SK-N-SH treated with all-trans-retinoic acid at 6 μM for 48 hours (cell line): ENCODE measurements around the gene NAA38.

Experiments
- ATAC-seq: fragments of 200-7000 bp; cut with Tn5 transposase; 3 replicates; pipeline ENCODE4 v1.9.1; 2020; ENCODE audit warnings: mild to moderate bottlenecking, moderate library complexity
- CSDC2 ChIP-seq: fragments of 250-450 bp; sonication (Bioruptor Pico); IDR thresholded peaks from 2 replicates; pipeline ENCODE4 v1.5.0; 2020; ENCODE audit warnings: mild to moderate bottlenecking, moderate library complexity
- ESRRG ChIP-seq: fragments of 250-450 bp; sonication (Bioruptor Pico); IDR thresholded peaks from 2 replicates; pipeline ENCODE4 v1.6.1; 2021; ENCODE audit warnings: mild to moderate bottlenecking
- GLIS3 ChIP-seq: fragments of 250-450 bp; sonication (Bioruptor Pico); IDR thresholded peaks from 2 replicates; pipeline ENCODE4 v1.5.0; 2020; ENCODE audit warnings: mild to moderate bottlenecking, moderate library complexity
- ISL1 ChIP-seq: fragments of 250-450 bp; sonication (Bioruptor Pico); IDR thresholded peaks from 2 replicates; pipeline ENCODE4 v2.1.2; 2022; ENCODE audit warnings: mild to moderate bottlenecking, moderate library complexity
- PPARA ChIP-seq: fragments of 250-450 bp; sonication (Bioruptor Pico); IDR thresholded peaks from 2 replicates; pipeline ENCODE4 v1.5.0; 2020; ENCODE audit warnings: mild to moderate bottlenecking, borderline replicate concordance
- RARB ChIP-seq: fragments of 250-450 bp; sonication (Bioruptor Pico); IDR thresholded peaks from 2 replicates; pipeline ENCODE4 v1.8.0; 2021; ENCODE audit warnings: mild to moderate bottlenecking, moderate library complexity
- SNAI2 ChIP-seq: fragments of 250-450 bp; sonication (Bioruptor Pico); IDR thresholded peaks from 2 replicates; pipeline ENCODE4 v1.5.0; 2020; ENCODE audit warnings: mild to moderate bottlenecking, moderate library complexity
- TCF4 ChIP-seq: fragments of 250-450 bp; sonication (Bioruptor Pico); IDR thresholded peaks from 2 replicates; pipeline ENCODE4 v1.8.0; 2021; ENCODE audit warnings: mild to moderate bottlenecking, moderate library complexity, borderline replicate concordance
- TOX ChIP-seq: fragments of 250-450 bp; sonication (Bioruptor Pico); IDR thresholded peaks from 2 replicates; pipeline ENCODE4 v1.8.0; 2021; ENCODE audit warnings: mild to moderate bottlenecking, moderate library complexity, borderline replicate concordance
- ZC3H10 ChIP-seq: fragments of 250-450 bp; sonication (Bioruptor Pico); IDR thresholded peaks from 2 replicates; pipeline ENCODE4 v1.5.1; 2021; ENCODE audit warnings: mild to moderate bottlenecking, moderate library complexity
- ZFP3 ChIP-seq: fragments of 250-450 bp; sonication (Bioruptor Pico); IDR thresholded peaks from 2 replicates; pipeline ENCODE4 v1.5.0; 2020; ENCODE audit warnings: mild to moderate bottlenecking, moderate library complexity
- ZFP30 ChIP-seq: fragments of 450-650 bp; formaldehyde crosslinking; IDR thresholded peaks from 2 replicates; pipeline ENCODE4 v1.5.0; 2022; ENCODE audit warnings: mild to moderate bottlenecking, moderate library complexity
- ZNF565 ChIP-seq: fragments of 450-650 bp; formaldehyde crosslinking; conservative IDR thresholded peaks from 2 replicates; pipeline ENCODE4 v1.5.0; 2020; ENCODE audit warnings: low read depth, mild to moderate bottlenecking, moderate library complexity
- ZNF70 ChIP-seq: fragments of 450-650 bp; formaldehyde crosslinking; IDR thresholded peaks from 2 replicates; pipeline ENCODE4 v1.5.0; 2020; ENCODE audit warnings: mild to moderate bottlenecking, moderate library complexity
- ZNF8 ChIP-seq: fragments of 450-650 bp; formaldehyde crosslinking; IDR thresholded peaks from 2 replicates; pipeline ENCODE4 v1.5.0; 2020; ENCODE audit warnings: mild to moderate bottlenecking, moderate library complexity
- TF ChIP-seq, protein P1 (sequence below): fragments of 250-450 bp; sonication (Bioruptor Pico); IDR thresholded peaks from 2 replicates; pipeline ENCODE4 v1.8.0; 2021; ENCODE audit warnings: low read depth, mild to moderate bottlenecking, moderate library complexity, borderline replicate concordance
- TF ChIP-seq, protein P2 (sequence below): fragments of 250-450 bp; sonication (Bioruptor Pico); IDR thresholded peaks from 2 replicates; pipeline ENCODE4 v1.5.1; 2021; ENCODE audit warnings: mild to moderate bottlenecking, moderate library complexity
- TF ChIP-seq, protein P3 (sequence below): fragments of 250-450 bp; sonication (Bioruptor Pico); IDR thresholded peaks from 2 replicates; pipeline ENCODE4 v1.8.0; 2020; ENCODE audit warnings: mild to moderate bottlenecking, moderate library complexity, borderline replicate concordance
- TF ChIP-seq, protein P4 (sequence below): fragments of 250-450 bp; sonication (Bioruptor Pico); IDR thresholded peaks from 2 replicates; pipeline ENCODE4 v1.5.1; 2020; ENCODE audit warnings: low read depth, mild to moderate bottlenecking, moderate library complexity
- TF ChIP-seq, protein P5 (sequence below): fragments of 250-450 bp; sonication (Bioruptor Pico); IDR thresholded peaks from 2 replicates; pipeline ENCODE4 v1.5.0; 2020; ENCODE audit warnings: mild to moderate bottlenecking, moderate library complexity

Gene NAA38

DNA sequence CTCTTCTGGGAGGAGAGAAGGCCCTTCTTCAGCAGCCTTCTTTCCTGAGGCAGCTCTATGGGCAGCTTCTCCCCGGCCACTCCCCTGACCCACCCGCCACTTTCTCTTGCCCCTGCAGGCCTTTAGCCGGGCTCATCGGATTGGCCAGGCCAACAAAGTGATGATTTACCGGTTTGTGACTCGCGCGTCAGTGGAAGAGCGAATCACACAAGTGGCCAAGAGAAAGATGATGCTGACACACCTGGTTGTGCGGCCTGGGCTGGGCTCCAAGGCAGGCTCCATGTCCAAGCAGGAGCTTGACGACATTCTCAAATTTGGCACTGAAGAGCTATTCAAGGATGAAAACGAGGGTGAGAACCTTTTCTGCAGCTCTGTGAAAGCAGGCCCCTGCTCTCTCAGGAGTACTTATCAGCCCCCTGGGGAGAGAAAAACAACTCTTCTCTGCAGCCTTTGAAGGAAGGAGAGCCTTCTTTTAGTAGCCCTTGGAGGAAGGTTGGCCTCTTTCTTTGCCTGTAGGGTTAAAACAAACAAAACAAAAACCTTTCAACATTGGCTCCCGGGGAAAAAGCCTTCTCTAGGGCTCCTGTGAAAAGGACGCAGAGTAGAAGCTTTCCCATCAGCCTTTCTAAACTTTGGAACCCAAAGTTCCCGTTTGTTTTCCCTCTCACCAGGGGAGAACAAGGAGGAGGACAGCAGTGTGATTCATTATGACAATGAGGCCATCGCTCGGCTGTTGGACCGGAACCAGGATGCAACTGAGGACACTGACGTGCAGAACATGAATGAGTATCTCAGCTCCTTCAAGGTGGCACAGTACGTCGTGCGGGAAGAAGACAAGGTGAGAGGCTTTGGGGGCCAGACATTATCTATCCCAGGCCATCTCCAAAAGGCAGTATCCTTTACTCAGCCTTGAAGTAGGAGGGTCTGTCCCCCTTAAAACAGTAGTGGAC, 46.1 kb upstream of the NAA38 start:
- no peak for ATAC-seq
- TF ChIP-seq CSDC2 (CRISPR knock-in tag) (no peak), GLIS3 (CRISPR knock-in tag) (no peak)

DNA sequence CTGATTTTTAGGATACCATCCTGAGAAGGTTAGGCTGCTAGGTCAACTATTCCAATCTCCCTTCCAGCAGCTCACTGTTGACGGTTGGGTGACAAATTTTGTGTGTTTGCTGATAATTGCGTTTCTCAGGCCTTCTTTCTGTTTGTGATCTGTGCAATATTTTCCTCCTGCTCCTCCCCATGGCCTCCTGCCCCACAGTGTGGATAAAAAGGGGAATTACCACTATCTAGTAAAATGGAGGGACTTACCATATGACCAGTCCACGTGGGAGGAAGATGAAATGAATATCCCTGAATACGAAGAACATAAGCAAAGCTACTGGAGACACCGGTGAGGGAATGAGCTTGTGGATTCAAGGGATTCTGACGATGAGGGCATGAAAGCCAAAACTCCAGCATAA, 40.4 kb upstream of the NAA38 start:
- ATAC-seq, result peak; percentile 90
- TF ChIP-seq RARB (no peak), ZNF8 (CRISPR knock-in tag) (no peak), TCF4 (no peak), ZFP30 (no peak), ZNF565 (CRISPR knock-in tag) (no peak), CSDC2 (CRISPR knock-in tag) (no peak), TOX (no peak), ISL1 (CRISPR knock-in tag) (no peak), ZFP3 (CRISPR knock-in tag) (no peak), PPARA (no peak), ZNF70 (CRISPR knock-in tag) (no peak)
- TF ChIP-seq, protein P1, sequence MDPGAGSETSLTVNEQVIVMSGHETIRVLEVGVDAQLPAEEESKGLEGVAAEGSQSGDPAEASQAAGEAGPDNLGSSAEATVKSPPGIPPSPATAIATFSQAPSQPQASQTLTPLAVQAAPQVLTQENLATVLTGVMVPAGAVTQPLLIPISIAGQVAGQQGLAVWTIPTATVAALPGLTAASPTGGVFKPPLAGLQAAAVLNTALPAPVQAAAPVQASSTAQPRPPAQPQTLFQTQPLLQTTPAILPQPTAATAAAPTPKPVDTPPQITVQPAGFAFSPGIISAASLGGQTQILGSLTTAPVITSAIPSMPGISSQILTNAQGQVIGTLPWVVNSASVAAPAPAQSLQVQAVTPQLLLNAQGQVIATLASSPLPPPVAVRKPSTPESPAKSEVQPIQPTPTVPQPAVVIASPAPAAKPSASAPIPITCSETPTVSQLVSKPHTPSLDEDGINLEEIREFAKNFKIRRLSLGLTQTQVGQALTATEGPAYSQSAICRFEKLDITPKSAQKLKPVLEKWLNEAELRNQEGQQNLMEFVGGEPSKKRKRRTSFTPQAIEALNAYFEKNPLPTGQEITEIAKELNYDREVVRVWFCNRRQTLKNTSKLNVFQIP (CRISPR knock-in tag), result no peak
- TF ChIP-seq, protein P2, sequence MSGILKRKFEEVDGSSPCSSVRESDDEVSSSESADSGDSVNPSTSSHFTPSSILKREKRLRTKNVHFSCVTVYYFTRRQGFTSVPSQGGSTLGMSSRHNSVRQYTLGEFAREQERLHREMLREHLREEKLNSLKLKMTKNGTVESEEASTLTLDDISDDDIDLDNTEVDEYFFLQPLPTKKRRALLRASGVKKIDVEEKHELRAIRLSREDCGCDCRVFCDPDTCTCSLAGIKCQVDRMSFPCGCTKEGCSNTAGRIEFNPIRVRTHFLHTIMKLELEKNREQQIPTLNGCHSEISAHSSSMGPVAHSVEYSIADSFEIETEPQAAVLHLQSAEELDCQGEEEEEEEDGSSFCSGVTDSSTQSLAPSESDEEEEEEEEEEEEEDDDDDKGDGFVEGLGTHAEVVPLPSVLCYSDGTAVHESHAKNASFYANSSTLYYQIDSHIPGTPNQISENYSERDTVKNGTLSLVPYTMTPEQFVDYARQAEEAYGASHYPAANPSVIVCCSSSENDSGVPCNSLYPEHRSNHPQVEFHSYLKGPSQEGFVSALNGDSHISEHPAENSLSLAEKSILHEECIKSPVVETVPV (CRISPR knock-in tag), result no peak
- TF ChIP-seq, protein P3, sequence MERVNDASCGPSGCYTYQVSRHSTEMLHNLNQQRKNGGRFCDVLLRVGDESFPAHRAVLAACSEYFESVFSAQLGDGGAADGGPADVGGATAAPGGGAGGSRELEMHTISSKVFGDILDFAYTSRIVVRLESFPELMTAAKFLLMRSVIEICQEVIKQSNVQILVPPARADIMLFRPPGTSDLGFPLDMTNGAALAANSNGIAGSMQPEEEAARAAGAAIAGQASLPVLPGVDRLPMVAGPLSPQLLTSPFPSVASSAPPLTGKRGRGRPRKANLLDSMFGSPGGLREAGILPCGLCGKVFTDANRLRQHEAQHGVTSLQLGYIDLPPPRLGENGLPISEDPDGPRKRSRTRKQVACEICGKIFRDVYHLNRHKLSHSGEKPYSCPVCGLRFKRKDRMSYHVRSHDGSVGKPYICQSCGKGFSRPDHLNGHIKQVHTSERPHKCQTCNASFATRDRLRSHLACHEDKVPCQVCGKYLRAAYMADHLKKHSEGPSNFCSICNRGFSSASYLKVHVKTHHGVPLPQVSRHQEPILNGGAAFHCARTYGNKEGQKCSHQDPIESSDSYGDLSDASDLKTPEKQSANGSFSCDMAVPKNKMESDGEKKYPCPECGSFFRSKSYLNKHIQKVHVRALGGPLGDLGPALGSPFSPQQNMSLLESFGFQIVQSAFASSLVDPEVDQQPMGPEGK, result no peak
- TF ChIP-seq, protein P4, sequence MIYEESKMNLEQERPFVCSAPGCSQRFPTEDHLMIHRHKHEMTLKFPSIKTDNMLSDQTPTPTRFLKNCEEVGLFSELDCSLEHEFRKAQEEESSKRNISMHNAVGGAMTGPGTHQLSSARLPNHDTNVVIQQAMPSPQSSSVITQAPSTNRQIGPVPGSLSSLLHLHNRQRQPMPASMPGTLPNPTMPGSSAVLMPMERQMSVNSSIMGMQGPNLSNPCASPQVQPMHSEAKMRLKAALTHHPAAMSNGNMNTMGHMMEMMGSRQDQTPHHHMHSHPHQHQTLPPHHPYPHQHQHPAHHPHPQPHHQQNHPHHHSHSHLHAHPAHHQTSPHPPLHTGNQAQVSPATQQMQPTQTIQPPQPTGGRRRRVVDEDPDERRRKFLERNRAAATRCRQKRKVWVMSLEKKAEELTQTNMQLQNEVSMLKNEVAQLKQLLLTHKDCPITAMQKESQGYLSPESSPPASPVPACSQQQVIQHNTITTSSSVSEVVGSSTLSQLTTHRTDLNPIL (CRISPR knock-in tag), result no peak

DNA sequence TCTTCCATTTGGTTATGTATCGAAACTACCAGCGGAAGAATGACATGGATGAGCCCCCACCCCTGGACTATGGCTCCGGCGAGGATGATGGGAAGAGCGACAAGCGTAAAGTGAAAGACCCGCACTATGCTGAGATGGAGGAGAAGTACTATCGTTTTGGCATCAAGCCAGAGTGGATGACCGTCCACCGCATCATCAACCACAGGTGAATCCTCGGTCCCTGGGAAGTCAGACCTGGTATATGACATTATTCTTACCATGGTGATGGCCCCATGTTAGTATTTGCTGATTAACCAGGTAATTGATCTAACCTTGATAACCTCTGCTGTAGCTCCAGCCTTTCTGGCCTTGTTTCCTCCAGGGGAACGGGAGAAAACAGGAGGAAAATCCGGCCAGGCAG, 39.7 kb upstream of the NAA38 start:
- ATAC-seq, result no peak
- TF ChIP-seq RARB, result no peak
- no peak for TF ChIP-seq ZNF8 (CRISPR knock-in tag)
- no peak for TF ChIP-seq SNAI2
- TF ChIP-seq CSDC2 (CRISPR knock-in tag), result no peak
- no peak for TF ChIP-seq GLIS3 (CRISPR knock-in tag)
- TF ChIP-seq TOX, result no peak
- no peak for TF ChIP-seq ESRRG (CRISPR knock-in tag)
- no peak for TF ChIP-seq ZNF70 (CRISPR knock-in tag)
- TF ChIP-seq, protein P5, sequence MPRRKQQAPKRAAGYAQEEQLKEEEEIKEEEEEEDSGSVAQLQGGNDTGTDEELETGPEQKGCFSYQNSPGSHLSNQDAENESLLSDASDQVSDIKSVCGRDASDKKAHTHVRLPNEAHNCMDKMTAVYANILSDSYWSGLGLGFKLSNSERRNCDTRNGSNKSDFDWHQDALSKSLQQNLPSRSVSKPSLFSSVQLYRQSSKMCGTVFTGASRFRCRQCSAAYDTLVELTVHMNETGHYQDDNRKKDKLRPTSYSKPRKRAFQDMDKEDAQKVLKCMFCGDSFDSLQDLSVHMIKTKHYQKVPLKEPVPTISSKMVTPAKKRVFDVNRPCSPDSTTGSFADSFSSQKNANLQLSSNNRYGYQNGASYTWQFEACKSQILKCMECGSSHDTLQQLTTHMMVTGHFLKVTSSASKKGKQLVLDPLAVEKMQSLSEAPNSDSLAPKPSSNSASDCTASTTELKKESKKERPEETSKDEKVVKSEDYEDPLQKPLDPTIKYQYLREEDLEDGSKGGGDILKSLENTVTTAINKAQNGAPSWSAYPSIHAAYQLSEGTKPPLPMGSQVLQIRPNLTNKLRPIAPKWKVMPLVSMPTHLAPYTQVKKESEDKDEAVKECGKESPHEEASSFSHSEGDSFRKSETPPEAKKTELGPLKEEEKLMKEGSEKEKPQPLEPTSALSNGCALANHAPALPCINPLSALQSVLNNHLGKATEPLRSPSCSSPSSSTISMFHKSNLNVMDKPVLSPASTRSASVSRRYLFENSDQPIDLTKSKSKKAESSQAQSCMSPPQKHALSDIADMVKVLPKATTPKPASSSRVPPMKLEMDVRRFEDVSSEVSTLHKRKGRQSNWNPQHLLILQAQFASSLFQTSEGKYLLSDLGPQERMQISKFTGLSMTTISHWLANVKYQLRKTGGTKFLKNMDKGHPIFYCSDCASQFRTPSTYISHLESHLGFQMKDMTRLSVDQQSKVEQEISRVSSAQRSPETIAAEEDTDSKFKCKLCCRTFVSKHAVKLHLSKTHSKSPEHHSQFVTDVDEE (CRISPR knock-in tag), result no peak
- TF ChIP-seq ZC3H10, result no peak
- TF ChIP-seq, all 23 proteins: peak for 0
